ENCODE measurements around the gene LOX. TPM values are rescaled to one million over a fixed set of nuclear protein-coding genes. Genes with fewer than 3 reads are reported as not detected.

LOX gene, protein sequence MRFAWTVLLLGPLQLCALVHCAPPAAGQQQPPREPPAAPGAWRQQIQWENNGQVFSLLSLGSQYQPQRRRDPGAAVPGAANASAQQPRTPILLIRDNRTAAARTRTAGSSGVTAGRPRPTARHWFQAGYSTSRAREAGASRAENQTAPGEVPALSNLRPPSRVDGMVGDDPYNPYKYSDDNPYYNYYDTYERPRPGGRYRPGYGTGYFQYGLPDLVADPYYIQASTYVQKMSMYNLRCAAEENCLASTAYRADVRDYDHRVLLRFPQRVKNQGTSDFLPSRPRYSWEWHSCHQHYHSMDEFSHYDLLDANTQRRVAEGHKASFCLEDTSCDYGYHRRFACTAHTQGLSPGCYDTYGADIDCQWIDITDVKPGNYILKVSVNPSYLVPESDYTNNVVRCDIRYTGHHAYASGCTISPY
- not detected for total RNA-seq

DNA sequence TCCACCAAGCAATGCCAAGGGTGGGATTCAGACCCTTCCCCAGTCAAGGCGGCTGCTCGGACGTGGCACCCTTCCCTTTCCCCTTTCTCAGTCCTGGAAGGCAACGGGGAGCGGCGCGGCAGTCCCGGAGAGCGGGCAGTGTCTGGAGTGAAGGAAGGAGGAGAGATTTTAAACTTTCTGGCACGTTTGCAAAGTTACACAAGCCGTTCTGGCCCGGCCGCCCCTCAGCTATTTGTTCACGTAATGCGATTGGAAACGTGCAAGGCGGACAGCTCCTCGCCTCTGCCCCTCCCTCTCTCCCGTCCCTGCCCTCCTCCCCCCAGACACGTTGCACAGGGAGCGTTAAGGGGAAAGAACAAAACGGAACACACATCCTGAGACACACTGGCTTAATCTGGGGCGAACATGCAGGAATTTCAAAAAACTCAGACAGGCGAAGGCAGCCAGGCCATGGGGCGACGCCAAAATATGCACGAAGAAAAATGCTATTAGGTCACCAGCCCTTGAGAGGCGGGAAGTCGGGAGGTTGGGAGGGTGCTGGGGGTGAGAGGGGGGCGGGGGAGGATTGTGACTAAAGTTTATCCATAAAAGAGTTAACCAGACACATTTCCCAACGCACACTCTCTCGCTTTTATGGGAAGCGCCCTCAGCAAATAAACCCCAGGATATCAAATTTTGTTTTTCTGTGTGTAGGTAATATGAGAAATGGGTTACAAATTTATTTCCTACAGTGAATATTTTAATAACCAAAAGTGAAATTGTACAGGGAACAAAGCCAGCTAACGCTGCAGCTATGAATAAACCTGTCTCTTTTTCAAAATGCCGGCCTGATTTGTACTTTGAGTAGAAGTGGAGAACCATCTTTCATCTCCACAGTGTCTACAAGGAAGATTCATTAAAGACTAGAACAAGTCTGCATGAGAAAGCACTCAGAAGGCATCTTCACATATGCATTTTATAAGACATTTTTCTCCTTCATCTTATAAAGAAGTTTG, at the start of gene LOX:
TSS of gene LOX (minus strand) at position 144 of the 995 bp plus-strand sequence. CDS start 274 bp downstream, outside the sequence.
- H3K27ac Mint-ChIP-seq, result no peak within 1 kb of the TSS
- DNase-seq, result no peak
- peak within 1 kb of the TSS; percentile 74 for H3K4me3 Mint-ChIP-seq
- no peaks in the 10 kb centered on the region for H3K9me3 Mint-ChIP-seq
- H3K4me1 Mint-ChIP-seq, result peaks cover 19% of the 10 kb centered on the region
- H3K36me3 Mint-ChIP-seq, result peaks cover 3% of the 10 kb centered on the region
- peaks cover 74% of the 10 kb centered on the region for H3K27me3 Mint-ChIP-seq

DNA sequence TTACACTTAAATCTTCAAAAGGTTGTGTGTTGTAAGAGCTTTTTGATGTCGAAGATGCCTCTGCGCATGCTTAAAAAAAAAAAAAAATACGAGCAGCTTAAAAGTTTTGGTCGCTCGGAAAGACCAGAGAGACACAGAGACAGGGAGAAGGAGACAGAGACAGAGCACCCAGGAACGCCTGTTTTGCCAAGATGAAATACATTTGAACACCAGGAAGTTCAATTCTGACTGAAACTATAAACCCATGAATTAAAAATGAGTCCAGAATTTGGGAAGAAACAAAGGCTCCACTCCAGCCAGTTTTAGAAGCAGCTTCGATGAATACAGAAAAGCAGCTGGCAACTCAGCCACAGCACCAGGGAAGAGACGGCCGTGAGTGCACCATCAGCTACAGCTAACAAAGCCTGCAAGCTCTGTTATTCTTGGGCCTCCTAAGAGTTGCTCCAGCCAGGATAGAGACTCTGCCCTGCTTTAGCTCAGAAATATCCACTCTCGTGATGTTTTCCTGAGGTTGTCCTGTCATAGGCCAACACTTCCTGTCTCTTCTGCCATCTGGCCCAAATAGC, 48.8 kb upstream of the LOX start:
- Mint-ChIP-seq H3K4me3 (no peak overlapping the region), H3K36me3 (no peaks in the 10 kb centered on the region), H3K27ac (no peak overlapping the region), H3K4me1 (peaks cover 3% of the 10 kb centered on the region), H3K9me3 (no peaks in the 10 kb centered on the region), H3K27me3 (no peaks in the 10 kb centered on the region)
- DNase-seq, result no peak

DNA sequence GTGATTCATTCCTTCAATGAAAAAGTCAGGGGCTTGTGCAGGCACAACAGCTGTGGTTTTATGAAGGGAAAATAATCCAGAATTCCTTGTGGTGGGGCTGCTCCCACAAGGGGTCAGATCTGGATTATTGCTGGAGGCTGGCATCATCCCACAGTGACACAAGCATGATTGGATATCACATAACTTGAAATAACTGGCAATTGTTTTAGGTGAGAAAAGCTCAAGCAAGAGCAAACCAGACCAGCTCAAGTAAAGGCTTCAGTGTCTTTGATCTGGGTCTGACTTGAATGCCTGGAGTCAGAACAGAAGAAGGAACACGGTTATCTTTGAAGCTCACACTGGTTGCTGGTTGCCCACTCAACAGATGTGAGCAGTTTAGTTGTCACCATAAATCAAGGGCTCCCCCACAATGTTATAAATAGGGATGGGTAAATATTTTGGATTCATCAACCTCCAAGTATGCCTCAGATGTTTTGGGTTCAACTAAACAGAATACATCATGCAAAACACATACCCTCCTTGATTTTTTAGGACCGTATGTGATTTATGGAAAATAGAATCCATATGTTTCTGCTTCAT, 48.2 kb upstream of the LOX start:
- H3K27ac Mint-ChIP-seq, result no peak overlapping the region
- no peaks in the 10 kb centered on the region for H3K36me3 Mint-ChIP-seq
- DNase-seq, result no peak
- no peak overlapping the region for H3K4me3 Mint-ChIP-seq
- no peaks in the 10 kb centered on the region for H3K27me3 Mint-ChIP-seq
- H3K4me1 Mint-ChIP-seq, result peaks cover 3% of the 10 kb centered on the region
- no peaks in the 10 kb centered on the region for H3K9me3 Mint-ChIP-seq

DNA sequence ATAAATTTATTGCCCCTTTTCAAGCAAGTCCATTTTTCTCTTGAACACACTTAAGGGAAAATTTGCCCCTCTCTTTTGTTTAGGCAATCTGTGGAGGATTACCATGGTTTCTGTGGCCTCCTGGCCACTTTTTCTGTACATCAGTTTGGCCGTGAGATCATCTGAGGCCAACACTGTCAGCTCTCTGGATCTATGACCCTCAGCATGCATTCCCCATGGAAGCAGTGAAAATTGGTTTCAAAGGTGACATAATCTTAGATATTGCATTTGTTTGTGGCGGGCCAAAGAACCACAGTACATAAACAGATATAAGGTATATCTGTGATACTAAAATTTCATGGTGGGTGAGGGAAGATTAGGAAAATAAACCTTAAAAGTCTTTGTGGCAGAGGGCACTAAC, 46.7 kb upstream of the LOX start:
- H3K36me3 Mint-ChIP-seq, result no peaks in the 10 kb centered on the region
- no peak overlapping the region for H3K27ac Mint-ChIP-seq
- no peaks in the 10 kb centered on the region for H3K9me3 Mint-ChIP-seq
- no peaks in the 10 kb centered on the region for H3K27me3 Mint-ChIP-seq
- H3K4me1 Mint-ChIP-seq, result peaks cover 3% of the 10 kb centered on the region
- no peak for DNase-seq
- H3K4me3 Mint-ChIP-seq, result no peak overlapping the region

DNA sequence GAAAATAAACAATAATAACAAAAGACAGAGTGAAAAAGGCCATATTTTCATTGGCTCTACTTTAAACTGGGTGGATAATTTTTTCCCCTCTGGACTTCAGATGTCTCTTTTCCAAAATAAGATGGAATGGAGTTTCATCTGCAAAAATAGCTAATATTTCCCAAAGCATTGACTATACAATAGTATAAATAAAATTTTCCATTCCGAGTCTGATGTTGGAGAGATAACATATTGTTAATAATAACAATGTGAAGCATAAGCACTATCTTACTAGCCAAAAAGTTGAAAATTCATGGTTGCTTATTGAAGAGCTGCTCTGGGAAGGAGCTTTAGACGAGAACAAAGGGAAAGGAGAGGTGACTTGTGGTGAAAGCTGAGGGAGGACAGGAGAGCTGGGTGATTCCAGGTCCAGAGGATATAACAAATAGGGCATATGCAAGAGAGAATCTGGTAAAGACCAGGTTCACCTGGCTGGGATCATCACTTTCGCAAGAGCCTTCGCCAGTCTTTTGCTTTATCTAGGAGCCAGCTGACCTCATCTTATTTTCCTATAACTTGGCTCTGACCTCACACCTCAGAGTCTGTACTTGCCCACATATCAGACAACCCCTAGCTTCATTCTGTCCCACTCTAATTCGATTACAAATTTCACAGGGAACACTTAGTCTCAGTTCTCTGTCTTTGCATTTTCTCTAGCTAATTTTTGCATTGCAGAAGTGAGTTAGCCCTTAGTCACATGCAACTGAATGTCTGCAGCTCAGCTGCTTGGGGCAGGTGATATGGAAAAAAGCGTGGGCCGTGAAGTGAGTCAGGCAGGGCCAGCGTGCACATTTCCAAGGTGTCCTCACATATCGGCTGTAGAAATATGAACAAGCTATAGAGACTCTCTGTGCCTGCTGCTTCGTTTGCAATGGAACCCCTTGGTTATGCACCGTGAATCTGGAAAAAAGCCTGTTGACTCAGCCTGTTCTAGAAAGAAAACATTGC, 43.7 kb upstream of the LOX start:
- peaks cover 3% of the 10 kb centered on the region for H3K4me1 Mint-ChIP-seq
- no peak for DNase-seq
- H3K27me3 Mint-ChIP-seq, result peaks cover 6% of the 10 kb centered on the region
- no peak overlapping the region for H3K4me3 Mint-ChIP-seq
- H3K9me3 Mint-ChIP-seq, result no peaks in the 10 kb centered on the region
- no peaks in the 10 kb centered on the region for H3K36me3 Mint-ChIP-seq
- H3K27ac Mint-ChIP-seq, result no peak overlapping the region

DNA sequence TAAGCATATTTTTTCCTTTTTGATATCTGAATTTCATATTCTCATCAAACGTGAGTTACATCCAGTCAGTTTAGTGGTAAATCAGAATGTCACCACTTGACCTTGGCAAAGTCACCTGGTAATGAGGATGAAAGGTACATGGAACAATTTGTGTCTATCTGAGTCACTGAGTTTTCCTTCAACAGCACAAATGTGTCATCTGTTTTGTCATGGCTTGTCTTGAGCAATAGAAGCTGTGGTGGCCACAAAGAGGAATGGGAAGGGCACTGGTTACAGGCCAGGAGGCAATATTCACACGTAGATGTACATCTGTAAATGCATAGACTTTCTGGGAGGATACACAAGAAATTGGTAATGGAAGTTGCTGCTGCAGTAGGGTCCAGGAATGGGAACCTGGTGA, 42.9 kb upstream of the LOX start:
- Mint-ChIP-seq H3K4me3 (no peak overlapping the region), H3K9me3 (no peaks in the 10 kb centered on the region), H3K27ac (no peak overlapping the region), H3K36me3 (no peaks in the 10 kb centered on the region), H3K4me1 (peaks cover 3% of the 10 kb centered on the region), H3K27me3 (peaks cover 6% of the 10 kb centered on the region)
- DNase-seq, result no peak

DNA sequence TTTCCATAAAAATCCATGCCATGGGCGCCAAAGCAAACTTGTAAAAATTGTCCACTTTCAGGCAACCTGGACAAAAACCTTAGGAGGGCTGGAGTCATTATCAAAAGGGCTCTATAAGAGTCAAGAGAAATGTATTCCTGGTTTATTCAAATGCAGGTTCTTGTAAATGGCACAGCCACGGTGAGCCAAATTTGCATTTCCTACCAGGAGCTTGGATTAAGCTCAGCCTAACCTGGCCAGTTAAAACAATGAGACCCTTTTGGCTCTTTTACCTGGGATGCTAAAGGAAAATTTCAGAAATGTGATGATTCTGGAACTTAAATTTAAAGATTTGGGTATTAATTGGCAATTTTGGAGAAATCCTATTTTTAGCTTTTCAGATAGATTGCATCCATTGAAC, 42.4 kb upstream of the LOX start:
- H3K36me3 Mint-ChIP-seq, result no peaks in the 10 kb centered on the region
- H3K4me1 Mint-ChIP-seq, result peaks cover 3% of the 10 kb centered on the region
- H3K9me3 Mint-ChIP-seq, result no peaks in the 10 kb centered on the region
- no peak for DNase-seq
- H3K27ac Mint-ChIP-seq, result no peak overlapping the region
- H3K27me3 Mint-ChIP-seq, result peaks cover 6% of the 10 kb centered on the region
- no peak overlapping the region for H3K4me3 Mint-ChIP-seq

DNA sequence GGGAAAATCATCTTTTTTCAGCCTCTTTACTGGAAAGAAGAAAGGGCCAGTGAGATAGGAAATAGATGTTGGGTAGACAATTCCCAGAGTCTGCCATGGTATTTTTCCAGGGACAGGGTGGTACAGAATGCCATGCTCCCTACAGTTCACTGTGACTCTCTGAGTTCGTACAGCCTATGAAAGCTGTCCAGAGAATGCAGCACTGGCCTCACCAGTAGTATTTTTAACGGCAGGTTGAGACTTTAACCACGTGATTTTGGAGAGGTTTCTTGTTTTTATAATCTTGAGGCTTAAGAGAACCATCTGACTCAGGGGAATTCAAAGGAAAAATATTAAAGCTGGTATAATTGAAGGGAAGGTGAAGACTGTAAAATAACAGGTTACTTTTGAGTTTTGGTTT, 41.1 kb upstream of the LOX start:
- Mint-ChIP-seq H3K27me3 (peaks cover 6% of the 10 kb centered on the region), H3K9me3 (no peaks in the 10 kb centered on the region), H3K27ac (no peak overlapping the region), H3K36me3 (no peaks in the 10 kb centered on the region), H3K4me1 (peaks cover 3% of the 10 kb centered on the region), H3K4me3 (no peak overlapping the region)
- no peak for DNase-seq

DNA sequence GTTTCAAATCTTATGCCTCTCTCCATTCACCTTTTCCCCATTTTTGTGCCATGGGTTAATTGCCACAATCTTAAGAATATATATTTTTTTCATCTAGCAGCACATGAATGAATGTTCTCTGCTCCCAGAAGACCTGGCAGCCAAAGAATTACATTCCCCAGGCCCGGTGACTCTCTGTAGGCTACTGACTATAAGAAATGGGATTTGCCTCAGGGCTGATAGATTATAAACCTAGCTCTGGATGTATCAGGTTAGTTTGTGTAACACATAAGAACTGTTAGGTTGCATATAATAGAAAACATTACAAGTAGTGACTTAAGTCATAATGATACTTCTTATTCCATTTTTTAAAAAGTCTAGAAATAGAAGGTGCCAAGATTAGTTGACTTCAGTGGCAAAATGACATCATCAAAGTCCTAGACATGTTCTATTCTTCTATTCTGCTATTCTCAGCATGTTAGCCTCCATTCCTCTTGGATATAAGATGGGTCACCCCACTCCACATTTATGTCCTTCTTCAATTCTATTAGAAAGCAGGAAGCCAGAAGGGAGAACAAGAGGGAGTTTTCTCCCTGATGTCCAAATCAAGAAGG, 40.4 kb upstream of the LOX start:
- DNase-seq, result no peak
- H3K4me3 Mint-ChIP-seq, result no peak overlapping the region
- H3K4me1 Mint-ChIP-seq, result peaks cover 3% of the 10 kb centered on the region
- H3K36me3 Mint-ChIP-seq, result no peaks in the 10 kb centered on the region
- no peaks in the 10 kb centered on the region for H3K9me3 Mint-ChIP-seq
- peaks cover 6% of the 10 kb centered on the region for H3K27me3 Mint-ChIP-seq
- no peak overlapping the region for H3K27ac Mint-ChIP-seq

DNA sequence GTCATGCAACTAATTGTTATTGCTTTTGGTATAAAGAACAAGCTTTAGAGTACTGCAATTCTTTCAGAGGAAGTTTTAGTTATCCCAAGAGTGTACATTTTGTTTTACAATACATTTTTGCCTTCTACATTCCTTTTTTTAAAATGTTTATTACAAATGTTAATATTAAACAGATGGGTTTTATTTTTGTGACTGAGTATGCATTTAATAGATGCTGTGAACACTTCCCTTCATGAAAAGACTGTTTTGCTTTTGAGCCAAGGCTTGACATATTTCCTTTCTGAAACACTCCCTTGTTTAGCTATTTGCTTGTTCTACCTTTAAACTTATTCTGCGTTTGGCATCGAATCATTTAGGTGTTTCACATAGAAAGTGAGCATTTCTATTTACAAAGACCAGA, 36.4 kb upstream of the LOX start:
- no peak for DNase-seq
- Mint-ChIP-seq H3K4me1 (no peaks in the 10 kb centered on the region), H3K4me3 (no peak overlapping the region), H3K9me3 (no peaks in the 10 kb centered on the region), H3K27ac (no peak overlapping the region), H3K27me3 (peaks cover 6% of the 10 kb centered on the region), H3K36me3 (no peaks in the 10 kb centered on the region)

DNA sequence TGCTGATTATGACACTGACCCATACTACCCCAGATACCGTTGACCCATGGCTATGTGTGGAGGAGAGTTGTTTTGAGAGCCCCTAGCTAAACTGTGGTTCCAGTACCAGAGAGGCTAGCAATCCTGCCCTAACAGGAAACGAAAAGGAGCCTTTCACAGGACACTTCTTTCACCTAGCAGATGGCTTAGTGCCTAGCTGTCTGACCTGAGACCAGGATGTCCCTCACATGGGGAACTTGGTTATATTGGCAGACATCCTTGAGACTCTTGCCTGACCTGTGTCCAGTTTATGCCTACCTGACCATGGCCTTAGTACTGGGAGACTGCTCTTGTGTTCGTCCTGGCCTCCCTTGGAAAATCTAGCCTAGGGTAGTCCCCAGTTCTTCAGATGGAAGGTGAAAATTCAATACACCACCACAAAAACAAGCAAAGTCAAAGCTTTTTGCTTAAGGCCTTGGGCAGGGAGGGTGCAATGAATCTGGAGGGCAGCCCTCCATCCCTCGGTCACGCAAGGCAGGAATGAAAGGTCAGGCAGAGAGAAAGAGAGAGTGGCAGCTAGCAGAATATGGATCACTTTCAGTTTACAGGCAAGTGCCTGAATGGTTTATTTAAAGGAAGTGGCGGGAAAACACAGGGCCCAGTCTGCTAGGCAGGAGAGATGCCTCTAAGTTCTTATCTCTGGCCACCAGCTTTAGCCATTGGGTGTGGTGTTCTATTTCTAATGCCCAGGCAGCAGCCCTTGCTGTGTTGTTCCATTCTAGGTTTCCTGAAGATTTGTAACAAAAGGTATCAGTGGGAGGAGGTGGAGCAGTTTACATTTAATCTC, 34.9 kb upstream of the LOX start:
- Mint-ChIP-seq H3K27me3 (peaks cover 3% of the 10 kb centered on the region), H3K36me3 (no peaks in the 10 kb centered on the region), H3K4me3 (no peak overlapping the region), H3K9me3 (no peaks in the 10 kb centered on the region), H3K27ac (no peak overlapping the region), H3K4me1 (no peaks in the 10 kb centered on the region)
- DNase-seq, result no peak

DNA sequence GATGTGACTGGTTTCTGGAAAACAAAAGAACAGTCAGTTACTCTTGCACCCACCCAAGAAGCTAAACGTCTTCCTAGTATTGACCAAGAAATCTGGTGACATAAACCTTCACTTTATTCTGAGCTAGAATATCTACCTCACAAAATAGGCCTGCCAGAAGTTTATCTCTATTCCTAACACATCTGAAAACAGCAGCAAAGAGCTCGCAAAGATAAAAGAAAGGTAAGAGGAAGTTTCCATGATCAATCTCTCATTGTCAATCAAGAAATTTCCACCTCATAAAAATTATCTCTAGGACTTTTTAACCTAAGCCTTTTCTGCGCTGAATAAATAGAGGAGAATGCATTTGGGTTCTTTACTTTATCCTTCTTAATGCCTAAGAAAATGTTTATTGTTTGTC, 34.0 kb upstream of the LOX start:
- Mint-ChIP-seq H3K27me3 (no peaks in the 10 kb centered on the region), H3K4me3 (no peak overlapping the region), H3K27ac (no peak overlapping the region), H3K4me1 (no peaks in the 10 kb centered on the region), H3K36me3 (no peaks in the 10 kb centered on the region), H3K9me3 (no peaks in the 10 kb centered on the region)
- DNase-seq, result no peak

DNA sequence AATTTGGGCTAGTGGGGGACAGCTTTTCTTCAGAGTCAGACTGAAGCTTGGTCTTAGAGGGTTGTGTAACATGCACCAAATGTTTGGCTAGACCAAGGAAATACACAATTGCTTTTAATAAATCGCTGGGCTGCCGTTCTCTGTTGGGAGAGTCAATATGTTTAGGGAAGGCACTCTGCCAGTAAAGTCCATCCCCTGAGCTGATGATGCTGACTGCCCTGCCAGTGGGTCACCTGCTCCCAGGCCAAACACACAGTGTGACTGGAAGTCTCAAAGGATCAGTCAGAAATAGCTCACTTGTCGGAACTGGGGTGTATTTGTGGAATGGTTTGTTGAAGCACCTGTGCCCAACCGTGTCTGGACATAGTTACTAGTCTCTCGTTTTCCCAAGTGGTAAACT, 33.4 kb upstream of the LOX start:
- Mint-ChIP-seq H3K27me3 (no peaks in the 10 kb centered on the region), H3K9me3 (no peaks in the 10 kb centered on the region)
- no peak for DNase-seq

More for the DNA sequence above, 33.4 kb upstream of the LOX start:
- no peaks in the 10 kb centered on the region for H3K4me1 Mint-ChIP-seq
- H3K4me3 Mint-ChIP-seq, result no peak overlapping the region
- H3K27ac Mint-ChIP-seq, result no peak overlapping the region
- H3K36me3 Mint-ChIP-seq, result no peaks in the 10 kb centered on the region

Data from activated naive CD8-positive, alpha-beta T cell treated with anti-CD3 and anti-CD28 coated beads for 36 hours (primary cell).